Adrenal gland (tissue), 5 donors: ENCODE data around the gene LYPD6B.

Experiments used
- CTCF ChIP-seq, 6 experiments: fragments of 450-650 bp in 4 of 6; fragments of 200-600 bp in 2 of 6; sonication (generic) in 1 of 6; IDR thresholded peaks; 1 replicate in 5 of 6; 2 replicates in 1 of 6; pipeline versions ENCODE4 v1.5.1 to v1.8.0; 2016 to 2021; ENCODE audit warnings: antibody characterized with exemption in 6 of 6, mild to moderate bottlenecking in 2 of 6, moderate library complexity in 1 of 6
- POLR2A ChIP-seq, 2 donors: fragments of 450-650 bp; IDR thresholded peaks; one replicate each; pipeline ENCODE4 v1.6.1; 2017; ENCODE audit warnings: antibody characterized with exemption in 2 of 2, mild to moderate bottlenecking in 2 of 2, moderate library complexity in 1 of 2
- donor health status: DM: no; HTN: no; CAD: no.

GRCh38 chr2:149259136-149259535 lies 220.6 kb downstream of the LYPD6B start:
- TF ChIP-seq CTCF (IDR thresholded peaks at IDR 0.05) (no peak), POLR2A (IDR thresholded peaks at IDR 0.05) (no peak)
